ENCODE results near the gene NRP2. TPM values are rescaled to one million over a fixed set of nuclear protein-coding genes. Genes with fewer than 3 reads are reported as not detected.

NRP2 gene
- total and polyA plus RNA-seq, 2 donors (not counting 1 experiment from before 2014, with no cell fraction given): 16.6 to 28.7 TPM

DNA sequence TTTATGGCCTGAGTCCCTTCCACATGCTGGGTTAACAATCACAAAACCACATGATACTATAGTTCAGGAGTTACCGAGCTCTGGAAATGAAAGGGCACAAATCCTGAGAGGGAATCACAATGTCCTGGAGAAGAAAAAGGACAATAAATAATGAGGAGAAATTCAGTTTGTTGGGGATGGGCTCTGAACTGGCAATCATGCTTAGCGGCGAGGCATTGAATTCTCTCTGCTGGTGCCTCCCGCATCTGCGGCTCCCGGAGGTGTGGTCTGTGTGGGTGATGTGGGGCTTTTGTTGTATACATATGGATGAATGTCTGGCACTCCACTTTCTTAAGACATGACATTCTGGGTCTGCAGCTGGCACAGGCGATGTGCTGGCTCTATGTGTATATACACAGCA, 46.1 kb downstream of the NRP2 start:
- TF ChIP-seq CTCF (conservative IDR thresholded peaks at IDR 0.05 in 1 of 2, IDR thresholded peaks at IDR 0.05 in 1 of 2; ENCODE audit: low read depth in 1 of 2, low read length in 2 of 2) (no peak), EZH2 (IDR thresholded peaks at IDR 0.05; ENCODE audit: low read length, missing control alignments) (no peak)
- H3K36me3 ChIP-seq (ENCODE audit: control insufficient read depth, insufficient read depth, low read length): peaks cover 2% of the 10 kb centered on the region
- H3K4me1 ChIP-seq (ENCODE audit: control insufficient read depth, extremely low read depth, insufficient read depth, low read length): peaks cover 16% of the 10 kb centered on the region
- no peak for DNase-seq (ENCODE audit: low read depth in 2 of 2)
- H2AFZ ChIP-seq (ENCODE audit: low read length): no peak overlapping the region
- H3K4me3 ChIP-seq (replicated peaks in 1 of 4; ENCODE audit: control extremely low read depth in 1 of 4, insufficient read depth in 1 of 4, low read depth in 3 of 4, low read length in 4 of 4): no peak overlapping the region
- no peaks in the 10 kb centered on the region for H3K9me3 ChIP-seq (ENCODE audit: control insufficient read depth, insufficient read depth, low read depth, low read length)
- no peak overlapping the region for H3K27ac ChIP-seq (ENCODE audit: insufficient read depth, low read length)
- H3K9ac ChIP-seq (ENCODE audit: insufficient read depth, low read length): no peak overlapping the region
- no peaks in the 10 kb centered on the region for H3K79me2 ChIP-seq (ENCODE audit: control insufficient read depth, insufficient read depth, low read length)
- no peaks in the 10 kb centered on the region for H3K27me3 ChIP-seq (ENCODE audit: control insufficient read depth, insufficient read depth, low read length)
- H4K20me1 ChIP-seq (ENCODE audit: control insufficient read depth, extremely low read depth, insufficient read depth, low read length): no peaks in the 10 kb centered on the region
- no peak overlapping the region for H3K4me2 ChIP-seq (ENCODE audit: extremely low read depth, insufficient read depth, low read length)

GRCh38 chr2:205730191-205730590, 47.9 kb downstream of the NRP2 start:
- no peaks in the 10 kb centered on the region for H3K27me3 ChIP-seq (ENCODE audit: control insufficient read depth, insufficient read depth, low read length)
- no peaks in the 10 kb centered on the region for H3K9me3 ChIP-seq (ENCODE audit: control insufficient read depth, insufficient read depth, low read depth, low read length)
- no peaks in the 10 kb centered on the region for H3K79me2 ChIP-seq (ENCODE audit: control insufficient read depth, insufficient read depth, low read length)
- peaks cover 19% of the 10 kb centered on the region for H3K4me1 ChIP-seq (ENCODE audit: control insufficient read depth, extremely low read depth, insufficient read depth, low read length)
- no peak overlapping the region for H3K27ac ChIP-seq (ENCODE audit: insufficient read depth, low read length)
- H3K4me3 ChIP-seq (replicated peaks in 1 of 4; ENCODE audit: control extremely low read depth in 1 of 4, insufficient read depth in 1 of 4, low read depth in 3 of 4, low read length in 4 of 4): no peak overlapping the region
- H3K9ac ChIP-seq (ENCODE audit: insufficient read depth, low read length): no peak overlapping the region
- peak in 1 of 2 donors; percentile 64 for DNase-seq (ENCODE audit: low read depth in 2 of 2)
- H3K36me3 ChIP-seq (ENCODE audit: control insufficient read depth, insufficient read depth, low read length): no peaks in the 10 kb centered on the region
- no peaks in the 10 kb centered on the region for H4K20me1 ChIP-seq (ENCODE audit: control insufficient read depth, extremely low read depth, insufficient read depth, low read length)
- no peak for TF ChIP-seq EZH2 (IDR thresholded peaks at IDR 0.05; ENCODE audit: low read length, missing control alignments)
- TF ChIP-seq CTCF (conservative IDR thresholded peaks at IDR 0.05 in 1 of 2, IDR thresholded peaks at IDR 0.05 in 1 of 2; ENCODE audit: low read depth in 1 of 2, low read length in 2 of 2): no peak
- no peak overlapping the region for H2AFZ ChIP-seq (ENCODE audit: low read length)
- no peak overlapping the region for H3K4me2 ChIP-seq (ENCODE audit: extremely low read depth, insufficient read depth, low read length)

DNA sequence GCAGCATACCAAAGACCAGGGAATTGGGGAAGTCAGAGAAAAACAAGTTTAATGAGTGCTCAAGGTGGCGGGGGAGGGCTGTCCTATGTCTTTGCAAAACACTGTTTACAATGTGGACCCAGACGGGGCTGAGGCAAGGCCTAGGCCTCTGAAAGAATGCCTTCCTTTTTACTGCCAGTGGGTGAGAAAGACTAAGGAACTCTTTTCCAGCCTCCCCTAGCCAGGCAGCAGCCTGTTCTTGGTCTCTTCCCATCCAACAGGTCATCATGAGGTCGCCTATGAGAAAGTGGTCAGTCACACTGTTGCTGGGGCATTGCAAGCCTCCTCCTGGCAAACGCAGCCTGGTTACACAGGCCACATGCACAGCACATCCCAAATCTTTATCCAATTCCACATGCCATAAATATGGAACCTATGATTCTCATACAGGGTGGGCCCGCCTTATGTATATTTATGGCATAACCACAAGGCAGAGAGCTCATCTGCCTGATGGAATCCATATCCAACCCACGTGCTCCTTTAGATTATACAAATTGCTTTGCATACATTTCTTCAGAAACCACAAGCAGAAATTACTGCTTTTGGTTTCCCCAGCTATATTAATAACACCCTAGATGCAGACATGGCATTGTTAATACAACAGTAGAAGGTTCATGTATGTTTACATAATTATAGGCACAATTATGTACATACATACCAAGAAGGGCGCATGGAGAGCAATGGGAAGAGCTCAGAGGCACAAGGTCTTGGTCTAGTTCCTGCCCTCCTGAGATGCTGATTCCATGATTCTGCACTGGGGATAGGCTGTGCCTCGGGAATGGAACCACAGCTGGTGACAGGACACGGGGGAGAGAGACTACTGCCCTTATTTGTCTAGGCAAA, 48.6 kb downstream of the NRP2 start:
- Histone ChIP-seq H2AFZ (ENCODE audit: low read length) (no peak overlapping the region), H3K27me3 (ENCODE audit: control insufficient read depth, insufficient read depth, low read length) (no peaks in the 10 kb centered on the region), H3K79me2 (ENCODE audit: control insufficient read depth, insufficient read depth, low read length) (no peaks in the 10 kb centered on the region), H3K4me1 (ENCODE audit: control insufficient read depth, extremely low read depth, insufficient read depth, low read length) (peaks cover 19% of the 10 kb centered on the region), H3K36me3 (ENCODE audit: control insufficient read depth, insufficient read depth, low read length) (no peaks in the 10 kb centered on the region), H4K20me1 (ENCODE audit: control insufficient read depth, extremely low read depth, insufficient read depth, low read length) (no peaks in the 10 kb centered on the region), H3K27ac (ENCODE audit: insufficient read depth, low read length) (no peak overlapping the region), H3K4me2 (ENCODE audit: extremely low read depth, insufficient read depth, low read length) (peak overlapping the region; percentile 29), H3K9ac (ENCODE audit: insufficient read depth, low read length) (no peak overlapping the region), H3K9me3 (ENCODE audit: control insufficient read depth, insufficient read depth, low read depth, low read length) (no peaks in the 10 kb centered on the region), H3K4me3 (replicated peaks in 1 of 4; ENCODE audit: control extremely low read depth in 1 of 4, insufficient read depth in 1 of 4, low read depth in 3 of 4, low read length in 4 of 4) (no peak overlapping the region)
- no peak for TF ChIP-seq EZH2 (IDR thresholded peaks at IDR 0.05; ENCODE audit: low read length, missing control alignments)
- no peak for TF ChIP-seq CTCF (conservative IDR thresholded peaks at IDR 0.05 in 1 of 2, IDR thresholded peaks at IDR 0.05 in 1 of 2; ENCODE audit: low read depth in 1 of 2, low read length in 2 of 2)
- peak; percentile 65 to 83 for DNase-seq (ENCODE audit: low read depth in 2 of 2)

All from fibroblast of lung (primary cell).